CD8-positive, alpha-beta memory T cell (primary cell): ENCODE data around the gene EBF4. TPM values are rescaled to one million over a fixed set of nuclear protein-coding genes. Genes with fewer than 3 reads are reported as not detected.

Experiments used
- CTCF ChIA-PET: fragments of 350-600 bp; sonication (Branson Sonifier 250); formaldehyde crosslinking; loops from one replicate; lab custom pipeline; 2021; ENCODE audit warnings: antibody characterized with exemption; lab: Charles Lee
- POLR2A ChIA-PET: fragments of 350-600 bp; sonication (Branson Sonifier 250); formaldehyde crosslinking; loops from one replicate; lab custom pipeline; 2021; ENCODE audit warnings: antibody characterized with exemption; lab: Charles Lee
- DNase-seq, 5 donors: peaks; one replicate each; pipeline versions ENCODE4 v3.0.0 to v3.0.0-alpha.2; 2020 to 2022; ENCODE audit warnings: mixed read lengths in 1 of 5
- H3K27ac ChIP-seq: one replicate; pipeline ENCODE4 v1.7.0; 2013; ENCODE audit warnings: low read depth, mild to moderate bottlenecking, low read length, moderate library complexity
- H3K27me3 ChIP-seq: 2 replicates; pipeline ENCODE4 v1.7.0; 2013; ENCODE audit warnings: low read length, mild to moderate bottlenecking; ENCODE audit not compliant: insufficient read depth, poor library complexity, severe bottlenecking
- H3K36me3 ChIP-seq: 2 replicates; pipeline ENCODE4 v1.7.0; 2013; ENCODE audit warnings: mild to moderate bottlenecking, low read length, moderate library complexity; ENCODE audit not compliant: insufficient read depth
- H3K4me1 ChIP-seq: 2 replicates; pipeline ENCODE4 v1.7.0; 2013; ENCODE audit warnings: mild to moderate bottlenecking, low read length, moderate library complexity; ENCODE audit not compliant: insufficient read depth
- H3K4me3 ChIP-seq: 2 replicates; pipeline ENCODE4 v1.7.0; 2013; ENCODE audit warnings: mild to moderate bottlenecking, low read length
- H3K9me3 ChIP-seq: 2 replicates; pipeline ENCODE4 v1.7.0; 2013; ENCODE audit warnings: mild to moderate bottlenecking, low read length
- H3K27ac Mint-ChIP-seq, 8 donors: one replicate each; pipeline ENCODE4 v1.8.0; 2020 to 2021; ENCODE audit warnings: mixed read lengths in 8 of 8, mild to moderate bottlenecking in 6 of 8, inconsistent platforms in 3 of 8, moderate library complexity in 3 of 8
- H3K27me3 Mint-ChIP-seq, 2 donors: one replicate each; pipeline ENCODE4 v1.8.0; 2020 to 2021; ENCODE audit warnings: mixed read lengths in 2 of 2, mild to moderate bottlenecking in 1 of 2, moderate library complexity in 1 of 2
- H3K36me3 Mint-ChIP-seq, 3 donors: one replicate each; pipeline ENCODE4 v1.8.0; 2020 to 2021; ENCODE audit warnings: mixed read lengths in 3 of 3, inconsistent platforms in 1 of 3, mild to moderate bottlenecking in 1 of 3
- H3K4me1 Mint-ChIP-seq, 3 donors: one replicate each; pipeline ENCODE4 v1.8.0; 2020 to 2021; ENCODE audit warnings: mixed read lengths in 3 of 3, inconsistent platforms in 1 of 3, mild to moderate bottlenecking in 1 of 3
- H3K4me3 Mint-ChIP-seq, 7 donors: one replicate each; pipeline ENCODE4 v1.8.0; 2020 to 2021; ENCODE audit warnings: mixed read lengths in 7 of 7, mild to moderate bottlenecking in 6 of 7, moderate library complexity in 4 of 7, inconsistent platforms in 2 of 7
- H3K9me3 Mint-ChIP-seq, 5 donors: one replicate each; pipeline ENCODE4 v1.8.0; 2020 to 2022; ENCODE audit warnings: mixed read lengths in 5 of 5, mild to moderate bottlenecking in 3 of 5, moderate library complexity in 2 of 5, inconsistent platforms in 1 of 5
- polyA plus RNA-seq: library from polyadenylated mRNA; unstranded; fragments of 300-500 nt; fragmentation: Illumina TruSeq; gene quantifications from one replicate; pipeline ENCODE4 v1.2.3, GENCODE V29; 2021
- total RNA-seq, 2 experiments: library from RNA; stranded (reverse); gene quantifications; one replicate each; pipeline ENCODE4 v1.2.3, GENCODE V29; 2021

The EBF4 gene
- total and polyA plus RNA-seq, 3 experiments from 2014 or later = 0.66 to 2.0 (median 0.92) TPM

DNA sequence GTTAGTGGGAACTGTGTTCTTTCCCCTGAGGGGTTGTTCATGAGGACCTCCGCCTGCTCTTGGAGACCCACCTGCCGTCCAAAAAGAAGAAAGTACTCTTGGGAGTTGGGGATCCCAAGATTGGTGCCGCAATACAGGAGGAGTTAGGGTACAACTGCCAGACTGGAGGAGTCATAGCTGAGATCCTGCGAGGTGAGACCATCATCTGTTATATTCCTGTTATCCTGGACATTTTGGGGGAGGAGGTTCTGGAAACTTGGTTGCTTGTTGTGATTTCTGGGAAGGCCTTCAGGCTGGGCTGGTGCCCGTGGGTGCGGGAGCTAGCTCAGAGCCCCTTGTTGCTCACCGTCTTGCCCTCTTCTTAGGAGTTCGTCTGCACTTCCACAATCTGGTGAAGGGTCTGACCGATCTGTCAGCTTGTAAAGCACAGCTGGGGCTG, 38.2 kb upstream of the EBF4 start:
- no peak overlapping the region for H3K4me3 ChIP-seq
- peaks cover 28% of the 10 kb centered on the region for H3K4me1 ChIP-seq
- H3K4me1 Mint-ChIP-seq = peaks cover 27 to 46% (median 30%) of the 10 kb centered on the region in 3 donors
- H3K36me3 ChIP-seq = peaks cover 56% of the 10 kb centered on the region
- H3K27me3 ChIP-seq = no peaks in the 10 kb centered on the region
- DNase-seq = no peak
- peak overlapping the region; percentile 81 for H3K27ac ChIP-seq
- H3K27ac Mint-ChIP-seq = peak overlapping the region in 7 of 8 donors; percentile 59 to 94 (median 82)
- POLR2A ChIA-PET = interaction anchor here (5.0 kb wide), 1 partner anchor 10 kb away, joined by 70 read pairs; the partner anchor contains the start of gene IDH3B
- H3K9me3 ChIP-seq = no peaks in the 10 kb centered on the region
- CTCF ChIA-PET = interaction anchor here (1.3 kb wide), 1 partner anchor 89 kb away, joined by 3 read pairs; no protein-coding TSS in a partner anchor
- H3K27me3 Mint-ChIP-seq = peaks cover 0 to 4% of the 10 kb centered on the region in 2 donors
- peak overlapping the region; percentile 87 to 94 (median 90) for H3K4me3 Mint-ChIP-seq
- H3K9me3 Mint-ChIP-seq = no peaks in the 10 kb centered on the region
- peaks cover 18 to 63% (median 24%) of the 10 kb centered on the region in 3 donors for H3K36me3 Mint-ChIP-seq

DNA sequence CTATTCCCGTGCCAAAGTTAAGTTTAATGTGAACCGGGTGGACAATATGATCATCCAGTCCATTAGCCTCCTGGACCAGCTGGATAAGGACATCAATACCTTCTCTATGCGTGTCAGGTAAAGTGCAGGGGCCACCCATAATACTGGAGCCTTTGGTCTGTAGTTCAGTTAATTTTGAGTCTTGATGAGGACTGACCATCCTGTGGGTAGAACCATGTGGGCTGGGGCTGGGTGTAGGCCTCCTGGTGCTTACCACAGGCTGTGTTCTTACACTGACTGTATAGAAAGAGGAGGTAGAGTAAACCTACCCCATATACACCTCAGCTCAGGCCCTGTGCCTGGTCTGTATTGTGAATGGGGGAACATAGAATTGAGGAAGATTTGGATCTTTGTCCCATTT, 37.7 kb upstream of the EBF4 start:
- peak overlapping the region; percentile 59 to 94 (median 83) for H3K27ac Mint-ChIP-seq
- H3K9me3 ChIP-seq = no peaks in the 10 kb centered on the region
- H3K36me3 ChIP-seq = peaks cover 60% of the 10 kb centered on the region
- peaks cover 18 to 68% (median 28%) of the 10 kb centered on the region in 3 donors for H3K36me3 Mint-ChIP-seq
- H3K27ac ChIP-seq = no peak overlapping the region
- peaks cover 0 to 4% of the 10 kb centered on the region in 2 donors for H3K27me3 Mint-ChIP-seq
- peaks cover 28% of the 10 kb centered on the region for H3K4me1 ChIP-seq
- POLR2A ChIA-PET = interaction anchor here (5.0 kb wide), 1 partner anchor 9 kb away, joined by 70 read pairs; the partner anchor contains the start of gene IDH3B
- DNase-seq = no peak
- no peak overlapping the region for H3K4me3 ChIP-seq
- peaks cover 26 to 42% (median 30%) of the 10 kb centered on the region in 3 donors for H3K4me1 Mint-ChIP-seq
- CTCF ChIA-PET = no interaction called here
- H3K27me3 ChIP-seq = no peaks in the 10 kb centered on the region
- H3K9me3 Mint-ChIP-seq = no peaks in the 10 kb centered on the region
- peak overlapping the region; percentile 87 to 94 (median 90) for H3K4me3 Mint-ChIP-seq

DNA sequence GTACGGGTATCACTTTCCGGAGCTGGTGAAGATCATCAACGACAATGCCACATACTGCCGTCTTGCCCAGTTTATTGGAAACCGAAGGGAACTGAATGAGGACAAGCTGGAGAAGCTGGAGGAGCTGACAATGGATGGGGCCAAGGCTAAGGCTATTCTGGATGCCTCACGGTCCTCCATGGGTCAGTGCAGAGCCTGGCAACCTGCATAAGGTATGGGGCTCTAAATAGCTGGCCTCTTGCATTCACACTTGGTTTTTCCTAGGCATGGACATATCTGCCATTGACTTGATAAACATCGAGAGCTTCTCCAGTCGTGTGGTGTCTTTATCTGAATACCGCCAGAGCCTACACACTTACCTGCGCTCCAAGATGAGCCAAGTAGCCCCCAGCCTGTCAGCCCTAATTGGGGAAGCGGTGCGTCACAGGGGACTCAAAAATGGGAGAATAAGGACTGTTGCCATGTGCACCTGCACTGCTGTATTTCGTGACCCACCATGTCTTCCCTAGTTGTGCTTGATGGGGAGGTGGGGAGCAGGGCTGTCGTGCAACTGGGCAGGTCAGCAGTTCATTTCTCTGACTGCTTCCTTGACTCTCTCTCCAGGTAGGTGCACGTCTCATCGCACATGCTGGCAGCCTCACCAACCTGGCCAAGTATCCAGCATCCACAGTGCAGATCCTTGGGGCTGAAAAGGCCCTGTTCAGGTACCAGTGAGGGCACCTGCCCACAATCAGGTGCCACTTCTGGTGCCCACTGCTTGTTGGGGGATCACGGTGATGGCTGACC, 37.1 kb upstream of the EBF4 start:
- H3K36me3 Mint-ChIP-seq = peaks cover 18 to 75% (median 28%) of the 10 kb centered on the region in 3 donors
- H3K4me1 Mint-ChIP-seq = peaks cover 24 to 36% (median 27%) of the 10 kb centered on the region in 3 donors
- POLR2A ChIA-PET = interaction anchor here (5.0 kb wide), 1 partner anchor 9 kb away, joined by 70 read pairs; the partner anchor contains the start of gene IDH3B
- H3K27me3 ChIP-seq = no peaks in the 10 kb centered on the region
- no peaks in the 10 kb centered on the region for H3K9me3 ChIP-seq
- peaks cover 28% of the 10 kb centered on the region for H3K4me1 ChIP-seq
- H3K27ac ChIP-seq = no peak overlapping the region
- no peak for DNase-seq
- H3K27me3 Mint-ChIP-seq = peaks cover 0 to 4% of the 10 kb centered on the region in 2 donors
- no peak overlapping the region for H3K4me3 ChIP-seq
- no peaks in the 10 kb centered on the region for H3K9me3 Mint-ChIP-seq
- CTCF ChIA-PET = interaction anchor here (2.1 kb wide), 1 partner anchor 8 kb away, joined by 6 read pairs; no protein-coding TSS in a partner anchor
- peak overlapping the region in 5 of 8 donors; percentile 23 to 91 (median 82) for H3K27ac Mint-ChIP-seq
- peak overlapping the region in 1 of 7 donors; percentile 60 for H3K4me3 Mint-ChIP-seq
- peaks cover 67% of the 10 kb centered on the region for H3K36me3 ChIP-seq

DNA sequence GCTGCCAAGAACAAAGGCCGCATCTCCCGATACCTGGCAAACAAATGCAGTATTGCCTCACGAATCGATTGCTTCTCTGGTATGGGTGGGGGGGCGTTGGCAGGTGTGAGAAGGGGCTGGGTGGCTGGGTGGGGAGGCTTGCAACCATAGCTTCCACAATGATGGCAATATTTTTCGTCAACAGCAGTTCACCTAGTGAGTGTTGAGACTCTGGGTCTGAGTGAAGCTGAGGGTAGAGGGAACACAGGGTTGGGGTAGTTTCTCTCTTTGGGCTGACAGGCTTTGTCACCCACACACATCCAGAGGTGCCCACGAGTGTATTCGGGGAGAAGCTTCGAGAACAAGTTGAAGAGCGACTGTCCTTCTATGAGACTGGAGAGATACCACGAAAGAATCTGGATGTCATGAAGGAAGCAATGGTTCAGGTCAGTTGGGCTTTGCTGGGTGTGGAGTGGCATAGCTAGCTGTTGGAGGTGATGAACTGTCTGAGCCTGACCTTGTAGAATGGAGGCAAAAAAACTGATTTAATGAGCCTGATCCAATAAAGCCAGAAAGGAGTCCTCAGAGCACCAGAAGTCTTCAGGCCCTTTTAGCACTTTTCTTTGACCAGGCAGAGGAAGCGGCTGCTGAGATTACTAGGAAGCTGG, 36.0 kb upstream of the EBF4 start:
- Histone ChIP-seq H3K36me3 (peaks cover 76% of the 10 kb centered on the region), H3K4me1 (peaks cover 20% of the 10 kb centered on the region), H3K4me3 (no peak overlapping the region), H3K9me3 (no peaks in the 10 kb centered on the region), H3K27me3 (no peaks in the 10 kb centered on the region), H3K27ac (no peak overlapping the region)
- no peak for DNase-seq
- H3K4me1 Mint-ChIP-seq = peaks cover 21 to 30% (median 23%) of the 10 kb centered on the region in 3 donors
- peaks cover 0 to 4% of the 10 kb centered on the region in 2 donors for H3K27me3 Mint-ChIP-seq
- H3K36me3 Mint-ChIP-seq = peaks cover 18 to 85% (median 33%) of the 10 kb centered on the region in 3 donors
- ChIA-PET POLR2A (no interaction called here), CTCF (interaction anchor here (2.1 kb wide), 1 partner anchor 9 kb away, joined by 6 read pairs; no protein-coding TSS in a partner anchor)
- peak overlapping the region in 2 of 7 donors; percentile 48 to 60 for H3K4me3 Mint-ChIP-seq
- H3K9me3 Mint-ChIP-seq = no peaks in the 10 kb centered on the region
- H3K27ac Mint-ChIP-seq = peak overlapping the region in 2 of 8 donors; percentile 48 to 82

DNA sequence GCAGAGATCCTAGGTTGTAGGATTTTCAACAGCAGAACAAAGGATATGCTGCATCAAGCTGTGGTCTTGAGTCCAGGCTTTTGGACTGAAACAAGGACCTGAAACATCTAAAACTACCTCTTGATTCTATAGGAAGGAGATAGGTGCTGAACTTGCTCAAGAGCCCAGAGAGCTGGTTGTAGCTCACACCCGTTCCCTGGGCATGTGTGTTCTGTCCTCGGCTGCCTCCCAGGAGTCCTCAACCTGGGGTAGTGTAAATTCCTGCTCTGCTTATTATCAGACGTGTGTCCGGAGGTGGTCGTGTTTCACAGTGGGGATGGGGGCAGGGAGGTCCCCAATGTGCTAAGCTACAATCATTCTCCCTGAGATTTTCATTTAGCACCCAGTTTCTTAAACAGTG, 35.3 kb upstream of the EBF4 start:
- peak overlapping the region in 2 of 8 donors; percentile 68 to 82 for H3K27ac Mint-ChIP-seq
- H3K27me3 ChIP-seq = no peaks in the 10 kb centered on the region
- H3K9me3 Mint-ChIP-seq = no peaks in the 10 kb centered on the region
- no peak overlapping the region for H3K27ac ChIP-seq
- ChIA-PET CTCF (interaction anchor here (2.1 kb wide), 1 partner anchor 10 kb away, joined by 6 read pairs; no protein-coding TSS in a partner anchor), POLR2A (no interaction called here)
- H3K36me3 Mint-ChIP-seq = peaks cover 18 to 92% (median 37%) of the 10 kb centered on the region in 3 donors
- DNase-seq = no peak
- H3K4me3 ChIP-seq = no peak overlapping the region
- peaks cover 0 to 2% of the 10 kb centered on the region in 2 donors for H3K27me3 Mint-ChIP-seq
- peaks cover 27 to 36% (median 28%) of the 10 kb centered on the region in 3 donors for H3K4me1 Mint-ChIP-seq
- H3K4me3 Mint-ChIP-seq = peak overlapping the region in 1 of 7 donors; percentile 76
- peaks cover 83% of the 10 kb centered on the region for H3K36me3 ChIP-seq
- peaks cover 20% of the 10 kb centered on the region for H3K4me1 ChIP-seq
- no peaks in the 10 kb centered on the region for H3K9me3 ChIP-seq

DNA sequence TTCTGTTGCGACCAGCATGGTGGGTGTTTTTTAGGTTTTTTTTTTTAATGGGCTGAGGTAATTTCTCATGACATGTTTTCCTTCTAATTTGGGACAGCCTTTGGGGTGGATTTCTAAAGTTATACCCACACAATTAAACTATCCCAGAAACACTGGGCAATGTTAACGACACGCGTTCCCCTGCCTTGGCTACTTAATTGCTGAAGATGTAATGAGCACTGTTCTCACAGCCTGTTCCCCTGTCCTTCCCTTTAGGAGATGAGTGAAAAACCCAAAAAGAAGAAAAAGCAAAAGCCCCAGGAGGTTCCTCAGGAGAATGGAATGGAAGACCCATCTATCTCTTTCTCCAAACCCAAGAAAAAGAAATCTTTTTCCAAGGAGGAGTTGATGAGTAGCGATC, 34.9 kb upstream of the EBF4 start:
- peaks cover 0 to 2% of the 10 kb centered on the region in 2 donors for H3K27me3 Mint-ChIP-seq
- H3K36me3 ChIP-seq = peaks cover 86% of the 10 kb centered on the region
- ChIA-PET POLR2A (no interaction called here), CTCF (interaction anchor here (2.1 kb wide), 1 partner anchor 11 kb away, joined by 6 read pairs; no protein-coding TSS in a partner anchor)
- H3K9me3 ChIP-seq = no peaks in the 10 kb centered on the region
- H3K4me3 Mint-ChIP-seq = peak overlapping the region in 2 of 7 donors; percentile 61 to 76
- peaks cover 18 to 94% (median 38%) of the 10 kb centered on the region in 3 donors for H3K36me3 Mint-ChIP-seq
- no peak for DNase-seq
- peaks cover 28 to 38% (median 31%) of the 10 kb centered on the region in 3 donors for H3K4me1 Mint-ChIP-seq
- peak overlapping the region in 2 of 8 donors; percentile 43 to 82 for H3K27ac Mint-ChIP-seq
- H3K27ac ChIP-seq = no peak overlapping the region
- H3K4me3 ChIP-seq = no peak overlapping the region
- H3K27me3 ChIP-seq = no peaks in the 10 kb centered on the region
- H3K9me3 Mint-ChIP-seq = no peaks in the 10 kb centered on the region
- H3K4me1 ChIP-seq = peaks cover 20% of the 10 kb centered on the region

DNA sequence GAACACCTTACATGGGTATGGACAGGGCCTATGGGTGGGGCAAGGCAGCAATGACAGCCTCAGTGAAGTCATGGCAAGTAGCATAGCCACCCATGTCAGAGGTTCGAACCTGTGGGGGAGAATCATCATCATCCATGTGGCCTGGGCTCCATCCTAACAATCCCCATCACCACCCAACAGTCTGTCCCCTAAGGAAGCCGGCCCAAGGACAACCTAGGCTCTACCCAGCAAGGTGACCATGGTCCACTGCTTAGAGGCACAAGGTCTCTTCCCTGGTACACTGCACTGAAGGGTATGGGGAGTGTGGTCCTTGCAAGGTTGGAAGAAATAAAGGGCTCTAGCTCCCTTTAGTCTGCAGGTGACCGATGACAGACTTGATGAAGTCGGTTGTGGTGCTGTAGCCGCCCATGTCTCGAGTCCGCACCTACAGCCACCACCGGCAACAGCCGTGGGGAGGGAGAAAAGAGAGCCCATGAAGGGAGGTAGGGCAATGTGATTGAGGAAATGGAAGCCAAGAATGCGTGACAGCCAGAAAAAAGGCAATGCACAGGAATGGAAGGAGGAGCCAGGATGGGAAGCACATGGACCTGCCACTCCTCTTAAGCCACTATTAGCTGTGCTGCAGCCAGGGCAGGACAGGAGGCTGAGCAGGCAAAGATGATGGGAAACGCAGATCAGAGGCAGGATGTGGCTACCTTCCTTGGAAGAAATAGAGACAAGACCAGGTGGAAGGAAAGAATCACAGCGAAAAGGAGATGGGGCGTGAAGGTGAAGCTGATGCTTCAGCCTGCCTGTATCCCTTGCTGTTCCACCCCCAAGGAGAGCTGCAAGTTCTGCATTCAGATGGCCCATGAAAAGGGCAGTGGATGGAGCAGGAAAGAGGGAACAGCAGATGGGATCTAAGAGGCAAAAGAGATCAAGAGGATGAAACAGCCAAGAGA, 33.9 kb upstream of the EBF4 start:
- DNase-seq = no peak
- Histone ChIP-seq H3K27me3 (no peaks in the 10 kb centered on the region), H3K27ac (no peak overlapping the region), H3K4me1 (peaks cover 21% of the 10 kb centered on the region), H3K9me3 (no peaks in the 10 kb centered on the region), H3K36me3 (peaks cover 86% of the 10 kb centered on the region), H3K4me3 (no peak overlapping the region)
- CTCF ChIA-PET = no interaction called here
- Mint-ChIP-seq H3K4me3 (peak overlapping the region in 1 of 7 donors; percentile 76), H3K4me1 (peaks cover 26 to 40% (median 32%) of the 10 kb centered on the region in 3 donors), H3K9me3 (no peaks in the 10 kb centered on the region), H3K27me3 (peaks cover 0 to 2% of the 10 kb centered on the region in 2 donors), H3K27ac (peak overlapping the region in 5 of 8 donors; percentile 0 to 82 (median 38)), H3K36me3 (peaks cover 18 to 96% (median 38%) of the 10 kb centered on the region in 3 donors)
- POLR2A ChIA-PET = no interaction called here
